HEK293 (cell line): ENCODE results near the gene RHBDL2.

Experiments used
- CTCF ChIA-PET: fragments of 350-600 bp; formaldehyde crosslinking; extraction: SDS; loops from one replicate; lab custom pipeline; 2021; ENCODE audit warnings: antibody characterized with exemption; lab: Yijun Ruan, JAX
- POLR2A ChIA-PET: fragments of 300-600 bp; formaldehyde crosslinking; extraction: SDS; loops from one replicate; lab custom pipeline; 2020; ENCODE audit warnings: antibody characterized with exemption, inconsistent platforms; lab: Yijun Ruan, JAX
- H3K27ac ChIP-seq: fragments of 200-500 bp; sonication (Bioruptor generic); 2 replicates; pipeline ENCODE4 v1.5.1; 2014; ENCODE audit warnings: low read depth, low read length, control low read depth, inconsistent platforms; ENCODE audit errors: extremely low read depth
- H3K36me3 ChIP-seq, 2 experiments: fragments of 200-500 bp in 1 of 2; sonication (Bioruptor generic) in 1 of 2; 1 replicate in 1 of 2; 2 replicates in 1 of 2; pipeline ENCODE4 v1.5.1; 2014 to 2017; ENCODE audit warnings: inconsistent platforms in 2 of 2, low read length in 2 of 2; ENCODE audit not compliant: control insufficient read depth in 2 of 2, insufficient read depth in 1 of 2
- H3K4me1 ChIP-seq: fragments of 200-500 bp; sonication (Bioruptor generic); 2 replicates; pipeline ENCODE4 v1.5.1; 2014; ENCODE audit warnings: mild to moderate bottlenecking, low read length, inconsistent platforms; ENCODE audit not compliant: control insufficient read depth, insufficient read depth
- H3K4me3 ChIP-seq: 2 replicates; pipeline ENCODE4 v1.5.1; 2011; ENCODE audit warnings: low read depth, mild to moderate bottlenecking, control low read depth, low read length, moderate library complexity
- H3K9me3 ChIP-seq: fragments of 200-500 bp; sonication (Bioruptor generic); 2 replicates; pipeline ENCODE4 v1.5.1; 2014; ENCODE audit warnings: low read depth, low read length, inconsistent platforms; ENCODE audit not compliant: control insufficient read depth, insufficient read depth
- MYNN ChIP-seq: fragments of 450-650 bp; formaldehyde crosslinking; IDR thresholded peaks from 2 replicates; pipeline ENCODE4 v1.5.1; 2016; ENCODE audit warnings: missing biosample characterization, missing genetic modification characterization, borderline replicate concordance
- SCRT2 ChIP-seq: fragments of 450-650 bp; formaldehyde crosslinking; IDR thresholded peaks from 2 replicates; pipeline ENCODE4 v1.5.1; 2016; ENCODE audit warnings: missing biosample characterization, missing genetic modification characterization
- ZBTB20 ChIP-seq: fragments of 450-650 bp; formaldehyde crosslinking; IDR thresholded peaks from 2 replicates; pipeline ENCODE4 v1.5.1; 2016; ENCODE audit warnings: missing biosample characterization, missing genetic modification characterization
- ZFP3 ChIP-seq: fragments of 450-650 bp; formaldehyde crosslinking; IDR thresholded peaks from 2 replicates; pipeline ENCODE4 v1.5.1; 2016; ENCODE audit warnings: low read depth, missing biosample characterization, missing genetic modification characterization
- ZFP41 ChIP-seq: fragments of 450-650 bp; formaldehyde crosslinking; IDR thresholded peaks from 2 replicates; pipeline ENCODE4 v1.5.1; 2016; ENCODE audit warnings: missing biosample characterization, missing genetic modification characterization, borderline replicate concordance
- ZNF174 ChIP-seq: fragments of 450-650 bp; formaldehyde crosslinking; IDR thresholded peaks from 2 replicates; pipeline ENCODE4 v1.5.0; 2017; ENCODE audit warnings: missing biosample characterization, mild to moderate bottlenecking, missing genetic modification characterization
- ZNF214 ChIP-seq: fragments of 450-650 bp; formaldehyde crosslinking; IDR thresholded peaks from 2 replicates; pipeline ENCODE4 v1.5.1; 2017; ENCODE audit warnings: missing biosample characterization, mild to moderate bottlenecking, missing genetic modification characterization, borderline replicate concordance
- ZNF274 ChIP-seq, 2 experiments: fragments of 200-500 bp in 1 of 2; fragments of 450-650 bp in 1 of 2; sonication (Bioruptor generic) in 1 of 2; formaldehyde crosslinking in 1 of 2; IDR thresholded peaks; 2 replicates each; pipeline versions ENCODE4 v1.5.1 to v1.6.1; 2014 to 2016; ENCODE audit warnings: borderline replicate concordance in 1 of 2, inconsistent platforms in 1 of 2, low read length in 1 of 2, missing biosample characterization in 1 of 2, missing genetic modification characterization in 1 of 2
- ZNF530 ChIP-seq: fragments of 450-650 bp; formaldehyde crosslinking; IDR thresholded peaks from 2 replicates; pipeline ENCODE4 v1.5.1; 2016; ENCODE audit warnings: low read depth, missing biosample characterization, missing genetic modification characterization
- ZNF658 ChIP-seq: fragments of 450-650 bp; formaldehyde crosslinking; IDR thresholded peaks from 2 replicates; pipeline ENCODE4; 2016; ENCODE audit warnings: missing biosample characterization, missing genetic modification characterization
- ZNF707 ChIP-seq: fragments of 450-650 bp; formaldehyde crosslinking; IDR thresholded peaks from 2 replicates; pipeline ENCODE4 v1.5.1; 2016; ENCODE audit warnings: missing biosample characterization, missing genetic modification characterization
- ZSCAN16 ChIP-seq: fragments of 450-650 bp; formaldehyde crosslinking; IDR thresholded peaks from 2 replicates; pipeline ENCODE4 v1.5.1; 2016; ENCODE audit warnings: missing biosample characterization, missing genetic modification characterization
- TF ChIP-seq, protein P1 (sequence below): fragments of 450-650 bp; formaldehyde crosslinking; conservative IDR thresholded peaks from 2 replicates; pipeline ENCODE4 v1.5.1; 2016; ENCODE audit warnings: low read depth, missing biosample characterization, missing genetic modification characterization
- TF ChIP-seq, protein P2 (sequence below): fragments of 450-650 bp; formaldehyde crosslinking; IDR thresholded peaks from 2 replicates; pipeline ENCODE4 v1.5.1; 2017; ENCODE audit warnings: missing biosample characterization, missing genetic modification characterization
- TF ChIP-seq, protein P3 (sequence below): fragments of 450-650 bp; formaldehyde crosslinking; IDR thresholded peaks from 2 replicates; pipeline ENCODE4 v1.5.1; 2017; ENCODE audit warnings: missing biosample characterization, missing genetic modification characterization
- TF ChIP-seq, protein P4 (sequence below): fragments of 450-650 bp; formaldehyde crosslinking; IDR thresholded peaks from 2 replicates; pipeline ENCODE4 v1.5.1; 2016; ENCODE audit warnings: missing biosample characterization, missing genetic modification characterization, low read depth

RHBDL2 gene

DNA sequence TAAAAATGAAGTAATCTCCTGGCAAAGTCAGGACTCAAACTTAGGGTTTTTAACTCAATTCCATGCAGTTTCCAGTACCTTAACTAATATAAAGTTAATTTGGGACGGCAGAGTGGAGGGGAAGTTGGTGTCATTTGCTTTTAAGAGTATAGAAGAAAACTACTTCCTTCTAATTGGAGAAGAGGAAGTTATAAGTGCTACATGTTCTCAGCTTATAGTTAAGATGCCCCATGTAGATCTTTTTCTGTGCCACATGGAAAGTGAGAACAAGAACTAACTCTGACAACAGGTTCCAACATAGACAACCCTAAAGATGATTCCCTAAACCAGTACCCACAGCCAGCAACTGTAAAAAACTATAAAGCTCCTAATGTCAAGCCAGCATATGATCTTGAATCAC is 93.6 kb downstream of the RHBDL2 start (continued):
- TF ChIP-seq, protein P1, sequence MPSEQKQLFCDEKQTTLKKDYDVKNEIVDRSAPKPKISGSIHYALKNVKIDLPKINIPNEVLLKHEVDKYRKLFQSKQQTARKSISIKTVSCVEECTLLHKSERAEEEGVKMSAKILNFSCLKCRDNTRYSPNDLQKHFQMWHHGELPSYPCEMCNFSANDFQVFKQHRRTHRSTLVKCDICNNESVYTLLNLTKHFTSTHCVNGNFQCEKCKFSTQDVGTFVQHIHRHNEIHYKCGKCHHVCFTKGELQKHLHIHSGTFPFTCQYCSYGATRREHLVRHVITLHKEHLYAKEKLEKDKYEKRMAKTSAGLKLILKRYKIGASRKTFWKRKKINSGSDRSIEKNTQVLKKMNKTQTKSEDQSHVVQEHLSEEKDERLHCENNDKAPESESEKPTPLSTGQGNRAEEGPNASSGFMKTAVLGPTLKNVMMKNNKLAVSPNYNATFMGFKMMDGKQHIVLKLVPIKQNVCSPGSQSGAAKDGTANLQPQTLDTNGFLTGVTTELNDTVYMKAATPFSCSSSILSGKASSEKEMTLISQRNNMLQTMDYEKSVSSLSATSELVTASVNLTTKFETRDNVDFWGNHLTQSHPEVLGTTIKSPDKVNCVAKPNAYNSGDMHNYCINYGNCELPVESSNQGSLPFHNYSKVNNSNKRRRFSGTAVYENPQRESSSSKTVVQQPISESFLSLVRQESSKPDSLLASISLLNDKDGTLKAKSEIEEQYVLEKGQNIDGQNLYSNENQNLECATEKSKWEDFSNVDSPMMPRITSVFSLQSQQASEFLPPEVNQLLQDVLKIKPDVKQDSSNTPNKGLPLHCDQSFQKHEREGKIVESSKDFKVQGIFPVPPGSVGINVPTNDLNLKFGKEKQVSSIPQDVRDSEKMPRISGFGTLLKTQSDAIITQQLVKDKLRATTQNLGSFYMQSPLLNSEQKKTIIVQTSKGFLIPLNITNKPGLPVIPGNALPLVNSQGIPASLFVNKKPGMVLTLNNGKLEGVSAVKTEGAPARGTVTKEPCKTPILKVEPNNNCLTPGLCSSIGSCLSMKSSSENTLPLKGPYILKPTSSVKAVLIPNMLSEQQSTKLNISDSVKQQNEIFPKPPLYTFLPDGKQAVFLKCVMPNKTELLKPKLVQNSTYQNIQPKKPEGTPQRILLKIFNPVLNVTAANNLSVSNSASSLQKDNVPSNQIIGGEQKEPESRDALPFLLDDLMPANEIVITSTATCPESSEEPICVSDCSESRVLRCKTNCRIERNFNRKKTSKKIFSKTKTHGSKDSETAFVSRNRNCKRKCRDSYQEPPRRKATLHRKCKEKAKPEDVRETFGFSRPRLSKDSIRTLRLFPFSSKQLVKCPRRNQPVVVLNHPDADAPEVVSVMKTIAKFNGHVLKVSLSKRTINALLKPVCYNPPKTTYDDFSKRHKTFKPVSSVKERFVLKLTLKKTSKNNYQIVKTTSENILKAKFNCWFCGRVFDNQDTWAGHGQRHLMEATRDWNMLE (tag by site-specific recombination): no peak
- no peak for TF ChIP-seq ZNF530 (tag by site-specific recombination)
- TF ChIP-seq, protein P2, sequence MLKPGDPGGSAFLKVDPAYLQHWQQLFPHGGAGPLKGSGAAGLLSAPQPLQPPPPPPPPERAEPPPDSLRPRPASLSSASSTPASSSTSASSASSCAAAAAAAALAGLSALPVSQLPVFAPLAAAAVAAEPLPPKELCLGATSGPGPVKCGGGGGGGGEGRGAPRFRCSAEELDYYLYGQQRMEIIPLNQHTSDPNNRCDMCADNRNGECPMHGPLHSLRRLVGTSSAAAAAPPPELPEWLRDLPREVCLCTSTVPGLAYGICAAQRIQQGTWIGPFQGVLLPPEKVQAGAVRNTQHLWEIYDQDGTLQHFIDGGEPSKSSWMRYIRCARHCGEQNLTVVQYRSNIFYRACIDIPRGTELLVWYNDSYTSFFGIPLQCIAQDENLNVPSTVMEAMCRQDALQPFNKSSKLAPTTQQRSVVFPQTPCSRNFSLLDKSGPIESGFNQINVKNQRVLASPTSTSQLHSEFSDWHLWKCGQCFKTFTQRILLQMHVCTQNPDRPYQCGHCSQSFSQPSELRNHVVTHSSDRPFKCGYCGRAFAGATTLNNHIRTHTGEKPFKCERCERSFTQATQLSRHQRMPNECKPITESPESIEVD (tag by site-specific recombination): no peak
- no peak for TF ChIP-seq ZBTB20 (tag by site-specific recombination)
- TF ChIP-seq, protein P3, sequence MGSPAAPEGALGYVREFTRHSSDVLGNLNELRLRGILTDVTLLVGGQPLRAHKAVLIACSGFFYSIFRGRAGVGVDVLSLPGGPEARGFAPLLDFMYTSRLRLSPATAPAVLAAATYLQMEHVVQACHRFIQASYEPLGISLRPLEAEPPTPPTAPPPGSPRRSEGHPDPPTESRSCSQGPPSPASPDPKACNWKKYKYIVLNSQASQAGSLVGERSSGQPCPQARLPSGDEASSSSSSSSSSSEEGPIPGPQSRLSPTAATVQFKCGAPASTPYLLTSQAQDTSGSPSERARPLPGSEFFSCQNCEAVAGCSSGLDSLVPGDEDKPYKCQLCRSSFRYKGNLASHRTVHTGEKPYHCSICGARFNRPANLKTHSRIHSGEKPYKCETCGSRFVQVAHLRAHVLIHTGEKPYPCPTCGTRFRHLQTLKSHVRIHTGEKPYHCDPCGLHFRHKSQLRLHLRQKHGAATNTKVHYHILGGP (tag by site-specific recombination): no peak
- TF ChIP-seq ZNF174 (tag by site-specific recombination): no peak

DNA sequence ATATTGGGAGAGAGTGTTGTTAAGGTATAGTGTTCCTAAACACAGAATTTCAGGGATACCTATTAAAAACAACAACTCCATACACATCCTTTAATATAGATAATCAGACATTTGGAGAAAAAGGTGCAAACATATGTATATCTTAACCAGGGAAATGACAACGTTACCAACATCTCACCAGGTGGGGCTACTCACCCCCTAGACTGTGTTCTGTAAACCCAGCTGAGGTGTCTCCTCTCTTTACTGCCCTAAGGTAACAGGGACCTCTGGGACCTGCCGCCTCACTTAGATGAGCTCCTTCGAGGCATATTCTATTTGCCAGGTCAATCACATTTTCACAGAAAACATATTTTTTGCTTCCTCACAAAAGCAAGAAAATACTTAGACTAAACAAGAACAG is 95.4 kb downstream of the RHBDL2 start:
- no peaks in the 10 kb centered on the region for H3K4me1 ChIP-seq
- TF ChIP-seq, protein P4, sequence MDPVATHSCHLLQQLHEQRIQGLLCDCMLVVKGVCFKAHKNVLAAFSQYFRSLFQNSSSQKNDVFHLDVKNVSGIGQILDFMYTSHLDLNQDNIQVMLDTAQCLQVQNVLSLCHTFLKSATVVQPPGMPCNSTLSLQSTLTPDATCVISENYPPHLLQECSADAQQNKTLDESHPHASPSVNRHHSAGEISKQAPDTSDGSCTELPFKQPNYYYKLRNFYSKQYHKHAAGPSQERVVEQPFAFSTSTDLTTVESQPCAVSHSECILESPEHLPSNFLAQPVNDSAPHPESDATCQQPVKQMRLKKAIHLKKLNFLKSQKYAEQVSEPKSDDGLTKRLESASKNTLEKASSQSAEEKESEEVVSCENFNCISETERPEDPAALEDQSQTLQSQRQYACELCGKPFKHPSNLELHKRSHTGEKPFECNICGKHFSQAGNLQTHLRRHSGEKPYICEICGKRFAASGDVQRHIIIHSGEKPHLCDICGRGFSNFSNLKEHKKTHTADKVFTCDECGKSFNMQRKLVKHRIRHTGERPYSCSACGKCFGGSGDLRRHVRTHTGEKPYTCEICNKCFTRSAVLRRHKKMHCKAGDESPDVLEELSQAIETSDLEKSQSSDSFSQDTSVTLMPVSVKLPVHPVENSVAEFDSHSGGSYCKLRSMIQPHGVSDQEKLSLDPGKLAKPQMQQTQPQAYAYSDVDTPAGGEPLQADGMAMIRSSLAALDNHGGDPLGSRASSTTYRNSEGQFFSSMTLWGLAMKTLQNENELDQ: no peak
- TF ChIP-seq MYNN (tag by site-specific recombination) (no peak), SCRT2 (tag by site-specific recombination) (no peak), ZNF658 (tag by site-specific recombination) (no peak), ZSCAN16 (no peak), ZFP3 (tag by site-specific recombination) (no peak), ZNF707 (no peak), ZNF214 (tag by site-specific recombination) (no peak), ZFP41 (no peak), ZNF274 (IDR thresholded peaks at IDR 0.05; ENCODE audit: low read length) (no peak), ZNF274 (tag by site-specific recombination; IDR thresholded peaks at IDR 0.05; ENCODE audit: borderline replicate concordance) (no peak)
- peaks cover 56 to 83% of the 10 kb centered on the region in 2 experiments for H3K36me3 ChIP-seq
- H3K9me3 ChIP-seq: no peaks in the 10 kb centered on the region
- ChIA-PET CTCF (interaction anchor here (0.6 to 1.4 kb wide), 4 partner anchors 9 to 246 kb away, joined by 3 to 6 read pairs (median 4); no protein-coding TSS in a partner anchor), POLR2A (interaction anchor here (1.4 kb wide), 1 partner anchor 10 kb away, joined by 4 read pairs; no protein-coding TSS in a partner anchor)
- H3K4me3 ChIP-seq: no peak overlapping the region
- H3K27ac ChIP-seq: no peak overlapping the region
